K562 (cell line): ENCODE data around the gene EXOC2. TPM values are rescaled to one million over a fixed set of nuclear protein-coding genes. Genes with fewer than 3 reads are reported as not detected.

Experiments used
- HDAC2 ChIP-seq: fragments of 450-650 bp; IDR thresholded peaks from 2 replicates; pipeline ENCODE4 v1.6.1; 2016; ENCODE audit warnings: mild to moderate bottlenecking
- HLTF ChIP-seq: fragments of 450-650 bp; IDR thresholded peaks from 2 replicates; pipeline ENCODE4 v1.6.1; 2016
- JUND ChIP-seq, 2 experiments: IDR thresholded peaks; 2 replicates in 1 of 2; 3 replicates in 1 of 2; pipeline ENCODE4 v1.6.1; 2011; ENCODE audit warnings: borderline replicate concordance in 2 of 2, low read depth in 2 of 2, low read length in 2 of 2, improper control_type of control experiment in 1 of 2, missing biosample characterization in 1 of 2, missing genetic modification characterization in 1 of 2, missing genetic modification reagents in 1 of 2
- RUNX1 ChIP-seq: sonication (generic); IDR thresholded peaks from 2 replicates; pipeline ENCODE4 v1.6.1; 2016; ENCODE audit warnings: antibody characterized with exemption, low read depth
- SMARCA4 ChIP-seq: fragments of 450-650 bp; IDR thresholded peaks from 2 replicates; pipeline ENCODE4 v1.6.1; 2016
- SMARCA5 ChIP-seq: fragments of 450-650 bp; IDR thresholded peaks from 2 replicates; pipeline ENCODE4 v1.6.1; 2016
- ZMIZ1 ChIP-seq, 2 experiments: fragments of 150-350 bp in 1 of 2; IDR thresholded peaks; 2 replicates each; pipeline ENCODE4 v1.6.1; 2012 to 2016; ENCODE audit warnings: low read depth in 2 of 2, low read length in 2 of 2, mild to moderate bottlenecking in 1 of 2, moderate library complexity in 1 of 2
- polyA plus RNA-seq, 8 experiments: library from polyadenylated mRNA; depleted of rRNA in 4 of 8; stranded (reverse) in 5 of 8; unstranded in 3 of 8; fragments of >200 nt; fragmentation: Nextera tagmentation in 2 of 8; fragmentation: Illumina TruSeq in 1 of 8; extraction: Ambion mirVana in 2 of 8; extraction: Trizol in 1 of 8; gene quantifications; 2 replicates each; pipeline versions ENCODE4 v1.2.1 to v1.2.3, GENCODE V29; 2011 to 2014; ENCODE audit warnings: inconsistent platforms in 1 of 8, missing spikeins in 1 of 8
- total RNA-seq, 7 experiments: library from RNA; depleted of rRNA in 6 of 7; stranded (reverse); fragments of >200 nt in 6 of 7; fragmentation: Illumina TruSeq in 2 of 7; extraction: Trizol in 2 of 7; gene quantifications; 2 replicates each; pipeline versions ENCODE4 v1.2.1 to v1.2.3, GENCODE V29; 2011 to 2021; ENCODE audit warnings: low replicate concordance in 1 of 7
- TF ChIP-seq, protein P1 (sequence below): fragments of 450-650 bp; IDR thresholded peaks from 2 replicates; pipeline ENCODE4 v1.6.1; 2016; ENCODE audit warnings: mild to moderate bottlenecking, moderate library complexity
- TF ChIP-seq, protein P2 (sequence below): fragments of 250-450 bp; sonication (Bioruptor Pico); IDR thresholded peaks from 2 replicates; pipeline ENCODE4 v1.4.0; 2020; ENCODE audit warnings: mild to moderate bottlenecking, moderate library complexity

Gene EXOC2
- total and polyA plus RNA-seq, 9 of the 15 experiments (the other 6 are each of a cell fraction or from before 2014, with no cell fraction given) = 12.2 to 30.2 (median 24.2) TPM

GRCh38 chr6:604579-604978 is 88.4 kb downstream of the EXOC2 start (continued):
- TF ChIP-seq, protein P1, sequence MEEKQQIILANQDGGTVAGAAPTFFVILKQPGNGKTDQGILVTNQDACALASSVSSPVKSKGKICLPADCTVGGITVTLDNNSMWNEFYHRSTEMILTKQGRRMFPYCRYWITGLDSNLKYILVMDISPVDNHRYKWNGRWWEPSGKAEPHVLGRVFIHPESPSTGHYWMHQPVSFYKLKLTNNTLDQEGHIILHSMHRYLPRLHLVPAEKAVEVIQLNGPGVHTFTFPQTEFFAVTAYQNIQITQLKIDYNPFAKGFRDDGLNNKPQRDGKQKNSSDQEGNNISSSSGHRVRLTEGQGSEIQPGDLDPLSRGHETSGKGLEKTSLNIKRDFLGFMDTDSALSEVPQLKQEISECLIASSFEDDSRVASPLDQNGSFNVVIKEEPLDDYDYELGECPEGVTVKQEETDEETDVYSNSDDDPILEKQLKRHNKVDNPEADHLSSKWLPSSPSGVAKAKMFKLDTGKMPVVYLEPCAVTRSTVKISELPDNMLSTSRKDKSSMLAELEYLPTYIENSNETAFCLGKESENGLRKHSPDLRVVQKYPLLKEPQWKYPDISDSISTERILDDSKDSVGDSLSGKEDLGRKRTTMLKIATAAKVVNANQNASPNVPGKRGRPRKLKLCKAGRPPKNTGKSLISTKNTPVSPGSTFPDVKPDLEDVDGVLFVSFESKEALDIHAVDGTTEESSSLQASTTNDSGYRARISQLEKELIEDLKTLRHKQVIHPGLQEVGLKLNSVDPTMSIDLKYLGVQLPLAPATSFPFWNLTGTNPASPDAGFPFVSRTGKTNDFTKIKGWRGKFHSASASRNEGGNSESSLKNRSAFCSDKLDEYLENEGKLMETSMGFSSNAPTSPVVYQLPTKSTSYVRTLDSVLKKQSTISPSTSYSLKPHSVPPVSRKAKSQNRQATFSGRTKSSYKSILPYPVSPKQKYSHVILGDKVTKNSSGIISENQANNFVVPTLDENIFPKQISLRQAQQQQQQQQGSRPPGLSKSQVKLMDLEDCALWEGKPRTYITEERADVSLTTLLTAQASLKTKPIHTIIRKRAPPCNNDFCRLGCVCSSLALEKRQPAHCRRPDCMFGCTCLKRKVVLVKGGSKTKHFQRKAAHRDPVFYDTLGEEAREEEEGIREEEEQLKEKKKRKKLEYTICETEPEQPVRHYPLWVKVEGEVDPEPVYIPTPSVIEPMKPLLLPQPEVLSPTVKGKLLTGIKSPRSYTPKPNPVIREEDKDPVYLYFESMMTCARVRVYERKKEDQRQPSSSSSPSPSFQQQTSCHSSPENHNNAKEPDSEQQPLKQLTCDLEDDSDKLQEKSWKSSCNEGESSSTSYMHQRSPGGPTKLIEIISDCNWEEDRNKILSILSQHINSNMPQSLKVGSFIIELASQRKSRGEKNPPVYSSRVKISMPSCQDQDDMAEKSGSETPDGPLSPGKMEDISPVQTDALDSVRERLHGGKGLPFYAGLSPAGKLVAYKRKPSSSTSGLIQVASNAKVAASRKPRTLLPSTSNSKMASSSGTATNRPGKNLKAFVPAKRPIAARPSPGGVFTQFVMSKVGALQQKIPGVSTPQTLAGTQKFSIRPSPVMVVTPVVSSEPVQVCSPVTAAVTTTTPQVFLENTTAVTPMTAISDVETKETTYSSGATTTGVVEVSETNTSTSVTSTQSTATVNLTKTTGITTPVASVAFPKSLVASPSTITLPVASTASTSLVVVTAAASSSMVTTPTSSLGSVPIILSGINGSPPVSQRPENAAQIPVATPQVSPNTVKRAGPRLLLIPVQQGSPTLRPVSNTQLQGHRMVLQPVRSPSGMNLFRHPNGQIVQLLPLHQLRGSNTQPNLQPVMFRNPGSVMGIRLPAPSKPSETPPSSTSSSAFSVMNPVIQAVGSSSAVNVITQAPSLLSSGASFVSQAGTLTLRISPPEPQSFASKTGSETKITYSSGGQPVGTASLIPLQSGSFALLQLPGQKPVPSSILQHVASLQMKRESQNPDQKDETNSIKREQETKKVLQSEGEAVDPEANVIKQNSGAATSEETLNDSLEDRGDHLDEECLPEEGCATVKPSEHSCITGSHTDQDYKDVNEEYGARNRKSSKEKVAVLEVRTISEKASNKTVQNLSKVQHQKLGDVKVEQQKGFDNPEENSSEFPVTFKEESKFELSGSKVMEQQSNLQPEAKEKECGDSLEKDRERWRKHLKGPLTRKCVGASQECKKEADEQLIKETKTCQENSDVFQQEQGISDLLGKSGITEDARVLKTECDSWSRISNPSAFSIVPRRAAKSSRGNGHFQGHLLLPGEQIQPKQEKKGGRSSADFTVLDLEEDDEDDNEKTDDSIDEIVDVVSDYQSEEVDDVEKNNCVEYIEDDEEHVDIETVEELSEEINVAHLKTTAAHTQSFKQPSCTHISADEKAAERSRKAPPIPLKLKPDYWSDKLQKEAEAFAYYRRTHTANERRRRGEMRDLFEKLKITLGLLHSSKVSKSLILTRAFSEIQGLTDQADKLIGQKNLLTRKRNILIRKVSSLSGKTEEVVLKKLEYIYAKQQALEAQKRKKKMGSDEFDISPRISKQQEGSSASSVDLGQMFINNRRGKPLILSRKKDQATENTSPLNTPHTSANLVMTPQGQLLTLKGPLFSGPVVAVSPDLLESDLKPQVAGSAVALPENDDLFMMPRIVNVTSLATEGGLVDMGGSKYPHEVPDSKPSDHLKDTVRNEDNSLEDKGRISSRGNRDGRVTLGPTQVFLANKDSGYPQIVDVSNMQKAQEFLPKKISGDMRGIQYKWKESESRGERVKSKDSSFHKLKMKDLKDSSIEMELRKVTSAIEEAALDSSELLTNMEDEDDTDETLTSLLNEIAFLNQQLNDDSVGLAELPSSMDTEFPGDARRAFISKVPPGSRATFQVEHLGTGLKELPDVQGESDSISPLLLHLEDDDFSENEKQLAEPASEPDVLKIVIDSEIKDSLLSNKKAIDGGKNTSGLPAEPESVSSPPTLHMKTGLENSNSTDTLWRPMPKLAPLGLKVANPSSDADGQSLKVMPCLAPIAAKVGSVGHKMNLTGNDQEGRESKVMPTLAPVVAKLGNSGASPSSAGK = peak; percentile 46; the same call in 1 of the 2 replicates
- TF ChIP-seq SMARCA5 = no peak
- TF ChIP-seq HLTF = 0 out of 2 replicates have a peak, but pooled peaks have one; percentile 38
- no peak for TF ChIP-seq RUNX1
- TF ChIP-seq HDAC2 = 0 out of 2 replicates have a peak, but pooled peaks have one; percentile 16
- peak; percentile 60 for TF ChIP-seq SMARCA4
- 0 out of 4 replicates have a peak, but pooled peaks of 1 of the 2 experiments have one; percentile 27 for TF ChIP-seq ZMIZ1 (IDR thresholded peaks at IDR 0.05; ENCODE audit: low read depth in 2 of 2, low read length in 2 of 2)
- TF ChIP-seq, protein P2, sequence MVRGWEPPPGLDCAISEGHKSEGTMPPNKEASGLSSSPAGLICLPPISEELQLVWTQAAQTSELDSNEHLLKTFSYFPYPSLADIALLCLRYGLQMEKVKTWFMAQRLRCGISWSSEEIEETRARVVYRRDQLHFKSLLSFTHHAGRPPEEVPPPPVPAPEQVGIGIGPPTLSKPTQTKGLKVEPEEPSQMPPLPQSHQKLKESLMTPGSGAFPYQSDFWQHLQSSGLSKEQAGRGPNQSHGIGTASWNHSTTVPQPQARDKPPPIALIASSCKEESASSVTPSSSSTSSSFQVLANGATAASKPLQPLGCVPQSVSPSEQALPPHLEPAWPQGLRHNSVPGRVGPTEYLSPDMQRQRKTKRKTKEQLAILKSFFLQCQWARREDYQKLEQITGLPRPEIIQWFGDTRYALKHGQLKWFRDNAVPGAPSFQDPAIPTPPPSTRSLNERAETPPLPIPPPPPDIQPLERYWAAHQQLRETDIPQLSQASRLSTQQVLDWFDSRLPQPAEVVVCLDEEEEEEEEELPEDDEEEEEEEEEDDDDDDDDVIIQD (CRISPR knock-in tag) = no peak
- peak; percentile 6; the same call in 1 of the 2 replicates for TF ChIP-seq JUND (IDR thresholded peaks at IDR 0.05; ENCODE audit: borderline replicate concordance, low read depth, low read length)
- no peak for TF ChIP-seq JUND (tag; IDR thresholded peaks at IDR 0.05; ENCODE audit: borderline replicate concordance, low read depth, low read length)
